ENCODE measurements around the gene SPATA33. TPM values are rescaled to one million over a fixed set of nuclear protein-coding genes. Genes with fewer than 3 reads are reported as not detected.
A peak's percentile ranks its signal among the peaks of the same experiment; 100 is the strongest.
"Not testable (repeated sequence)": the region's sequence is repeated elsewhere in the genome, so short reads cannot be mapped to it uniquely, and the experiment has no call there.

Gene SPATA33
- total RNA-seq, 1 donor from 2014 or later = 42.6 TPM

GRCh38 chr16:89689142-89689541 lies 31.5 kb downstream of the SPATA33 start:
- H3K27me3 Mint-ChIP-seq (ENCODE audit: low read depth) = peaks cover 3% of the 10 kb centered on the region
- H3K27ac Mint-ChIP-seq (ENCODE audit: unreplicated experiment) = no peak overlapping the region
- peaks cover 11% of the 10 kb centered on the region for H3K4me1 Mint-ChIP-seq
- peaks cover 30% of the 10 kb centered on the region for H3K36me3 Mint-ChIP-seq (ENCODE audit: low read depth)
- TF ChIP-seq CTCF (conservative IDR thresholded peaks at IDR 0.05) = no peak
- peak overlapping the region; percentile 67 for H3K4me3 Mint-ChIP-seq
- no peak for DNase-seq (ENCODE audit: low read depth, low spot score)
- peaks cover 8% of the 10 kb centered on the region for H3K9me3 Mint-ChIP-seq

- Mint-ChIP-seq H3K4me3 (peak overlapping the region; percentile 67), H3K4me1 (peaks cover 11% of the 10 kb centered on the region), H3K36me3 (ENCODE audit: low read depth) (peaks cover 27% of the 10 kb centered on the region)
- H3K9me3 Mint-ChIP-seq; DNase-seq (ENCODE audit: low read depth, low spot score); H3K27me3 Mint-ChIP-seq (ENCODE audit: low read depth); H3K27ac Mint-ChIP-seq (ENCODE audit: unreplicated experiment): not testable (repeated sequence)
Observed at GRCh38 chr16:89689621-89690020, 32.0 kb downstream of the SPATA33 start.

GRCh38 chr16:89690392-89690901 lies 32.8 kb downstream of the SPATA33 start:
- DNase-seq (ENCODE audit: low read depth, low spot score) = no peak
- Mint-ChIP-seq H3K36me3 (ENCODE audit: low read depth) (peaks cover 19% of the 10 kb centered on the region), H3K9me3 (peaks cover 4% of the 10 kb centered on the region), H3K27me3 (ENCODE audit: low read depth) (peaks cover 3% of the 10 kb centered on the region), H3K4me3 (peak overlapping the region; percentile 67), H3K27ac (ENCODE audit: unreplicated experiment) (no peak overlapping the region), H3K4me1 (peaks cover 11% of the 10 kb centered on the region)
- TF ChIP-seq CTCF (conservative IDR thresholded peaks at IDR 0.05) = no peak

- H3K27ac Mint-ChIP-seq (ENCODE audit: unreplicated experiment) = no peak overlapping the region
- H3K36me3 Mint-ChIP-seq (ENCODE audit: low read depth) = peaks cover 12% of the 10 kb centered on the region
Observed at GRCh38 chr16:89691231-89691985, 33.8 kb downstream of the SPATA33 start.

GRCh38 chr16:89691986-89692569 lies 34.4 kb downstream of the SPATA33 start:
- peak overlapping the region; percentile 38 for H3K4me3 Mint-ChIP-seq
- peaks cover 11% of the 10 kb centered on the region for H3K36me3 Mint-ChIP-seq (ENCODE audit: low read depth)
- DNase-seq (ENCODE audit: low read depth, low spot score) = no peak
- no peak overlapping the region for H3K27ac Mint-ChIP-seq (ENCODE audit: unreplicated experiment)
- TF ChIP-seq CTCF (conservative IDR thresholded peaks at IDR 0.05) = no peak
- no peaks in the 10 kb centered on the region for H3K9me3 Mint-ChIP-seq
- no peaks in the 10 kb centered on the region for H3K27me3 Mint-ChIP-seq (ENCODE audit: low read depth)
- peaks cover 8% of the 10 kb centered on the region for H3K4me1 Mint-ChIP-seq

More at GRCh38 chr16:89691231-89691985, 33.8 kb downstream of the SPATA33 start:
- Mint-ChIP-seq H3K27me3 (ENCODE audit: low read depth) (peaks cover 2% of the 10 kb centered on the region), H3K4me3 (peak overlapping the region; percentile 47), H3K9me3 (no peaks in the 10 kb centered on the region), H3K4me1 (peaks cover 10% of the 10 kb centered on the region)
- TF ChIP-seq CTCF (conservative IDR thresholded peaks at IDR 0.05) = no peak
- DNase-seq (ENCODE audit: low read depth, low spot score) = no peak

- Mint-ChIP-seq H3K4me3 (peak overlapping the region; percentile 57), H3K27ac (ENCODE audit: unreplicated experiment) (no peak overlapping the region), H3K27me3 (ENCODE audit: low read depth) (no peaks in the 10 kb centered on the region), H3K36me3 (ENCODE audit: low read depth) (peaks cover 4% of the 10 kb centered on the region), H3K4me1 (no peaks in the 10 kb centered on the region), H3K9me3 (no peaks in the 10 kb centered on the region)
- no peak for TF ChIP-seq CTCF (conservative IDR thresholded peaks at IDR 0.05)
- DNase-seq (ENCODE audit: low read depth, low spot score) = no peak
Observed at GRCh38 chr16:89693289-89693731, 35.7 kb downstream of the SPATA33 start.
